ENCODE results near the gene CPN1.
"Not testable (repeated sequence)": the region's sequence is repeated elsewhere in the genome, so short reads cannot be mapped to it uniquely, and the experiment has no call there.

Gene CPN1

DNA sequence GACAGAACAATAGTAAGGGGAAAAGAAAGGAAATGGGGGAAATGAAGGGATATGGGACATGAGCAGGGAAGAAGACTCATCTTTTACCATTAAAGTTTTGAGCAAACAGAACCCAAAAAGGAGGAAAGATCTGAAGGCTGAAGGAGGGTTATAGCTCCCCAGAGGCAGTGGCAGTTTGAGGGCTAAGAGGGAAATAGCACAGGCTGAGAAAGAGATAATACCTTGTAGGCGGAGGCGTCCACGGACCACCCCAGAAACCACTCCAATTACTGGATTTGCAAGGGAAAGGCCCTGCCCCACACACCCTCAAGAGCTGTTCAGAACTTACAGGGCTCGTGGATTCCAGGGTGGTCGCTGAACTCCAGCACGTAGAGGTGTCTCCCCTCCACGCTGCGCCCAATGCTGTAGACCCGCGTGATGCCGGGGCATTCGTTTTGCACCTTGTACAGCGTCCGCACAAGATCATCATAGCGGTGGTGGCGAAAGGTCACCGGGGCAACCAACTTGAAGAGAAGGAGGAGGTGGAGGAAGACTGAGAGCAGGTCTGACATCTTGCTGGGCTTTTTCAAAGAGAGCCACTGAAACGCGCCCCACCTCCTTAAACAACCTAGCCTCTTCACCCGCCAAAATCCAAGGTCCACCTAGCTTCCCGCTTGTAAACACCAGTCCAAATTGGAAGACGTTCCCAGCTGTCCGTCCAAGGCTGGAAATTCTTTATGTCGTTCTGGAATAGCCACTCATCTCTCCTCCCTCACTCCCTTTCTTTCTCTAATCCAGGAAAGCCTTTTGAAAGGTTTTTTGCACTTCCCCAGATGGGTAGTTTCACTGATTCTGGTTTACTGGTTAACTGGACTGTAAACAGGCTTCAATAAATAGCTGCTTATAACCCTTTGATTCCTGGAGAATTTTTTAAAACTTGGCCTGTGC is at the start of gene CPN1:
Gene CPN1 (minus strand): TSS at position 795 of the 927 bp plus-strand sequence. CDS start 244 bp downstream, at position 551.
- peaks cover 18% of the 10 kb centered on the region for H3K27me3 Mint-ChIP-seq
- no peak for DNase-seq (ENCODE audit: low spot score in 2 of 2)
- H3K27ac Mint-ChIP-seq = no peak within 1 kb of the TSS
- no peaks in the 10 kb centered on the region for H3K4me1 Mint-ChIP-seq
- no peak within 1 kb of the TSS for H3K4me3 Mint-ChIP-seq
- H3K9me3 Mint-ChIP-seq = no peaks in the 10 kb centered on the region
- no peaks in the 10 kb centered on the region for H3K36me3 Mint-ChIP-seq
- ATAC-seq (ENCODE audit: low read depth) = no peak

DNA sequence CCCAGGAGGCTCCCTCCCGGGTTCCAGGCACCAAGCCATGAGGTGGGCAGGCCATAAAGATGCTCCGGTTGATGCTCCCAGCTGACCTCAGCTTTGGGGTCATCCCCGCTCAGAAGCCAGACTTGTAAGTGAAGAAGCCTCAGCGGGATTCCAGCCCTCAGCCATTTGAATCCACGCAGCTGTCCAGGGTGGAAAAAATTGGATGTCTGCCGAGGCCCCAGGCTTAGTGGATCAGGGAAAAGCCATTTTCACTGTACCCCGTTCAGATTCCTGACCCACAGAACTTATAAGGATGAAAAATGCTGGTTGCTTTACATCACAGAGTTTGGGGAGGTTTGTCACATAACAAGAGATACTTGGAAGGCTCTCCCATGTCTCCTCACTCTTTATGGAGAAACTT is 49.2 kb upstream of the CPN1 start:
- ATAC-seq (ENCODE audit: low read depth) = no peak
- Mint-ChIP-seq H3K9me3 (peaks cover 3% of the 10 kb centered on the region), H3K27me3 (peaks cover 11% of the 10 kb centered on the region), H3K4me3 (no peak overlapping the region), H3K27ac (no peak overlapping the region), H3K36me3 (no peaks in the 10 kb centered on the region), H3K4me1 (no peaks in the 10 kb centered on the region)
- DNase-seq (ENCODE audit: low spot score in 2 of 2) = no peak

DNA sequence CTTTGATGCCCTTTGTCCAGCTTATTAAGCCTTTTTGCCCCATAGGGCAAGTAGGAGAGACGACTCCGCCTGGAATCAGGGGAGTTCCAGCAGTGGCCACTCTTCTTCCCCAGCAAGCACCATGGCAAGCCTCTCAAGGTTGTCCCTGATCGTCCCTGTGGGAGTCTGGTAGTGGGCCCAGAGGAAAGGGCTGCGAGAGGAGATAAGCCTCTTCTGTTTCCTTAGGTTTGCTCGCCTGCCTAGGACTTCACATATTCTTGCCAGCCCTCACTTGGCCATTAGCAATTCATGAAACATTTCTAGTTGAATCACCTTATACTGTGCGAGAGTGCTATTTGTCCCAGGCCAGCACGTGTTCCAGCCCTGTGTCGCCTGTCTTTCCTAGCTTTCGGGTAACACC is 47.8 kb upstream of the CPN1 start:
- Mint-ChIP-seq H3K4me3 (no peak overlapping the region), H3K27me3 (peaks cover 11% of the 10 kb centered on the region), H3K9me3 (peaks cover 3% of the 10 kb centered on the region), H3K4me1 (no peaks in the 10 kb centered on the region), H3K36me3 (no peaks in the 10 kb centered on the region), H3K27ac (no peak overlapping the region)
- ATAC-seq (ENCODE audit: low read depth) (no peak), DNase-seq (ENCODE audit: low spot score in 2 of 2) (no peak)

DNA sequence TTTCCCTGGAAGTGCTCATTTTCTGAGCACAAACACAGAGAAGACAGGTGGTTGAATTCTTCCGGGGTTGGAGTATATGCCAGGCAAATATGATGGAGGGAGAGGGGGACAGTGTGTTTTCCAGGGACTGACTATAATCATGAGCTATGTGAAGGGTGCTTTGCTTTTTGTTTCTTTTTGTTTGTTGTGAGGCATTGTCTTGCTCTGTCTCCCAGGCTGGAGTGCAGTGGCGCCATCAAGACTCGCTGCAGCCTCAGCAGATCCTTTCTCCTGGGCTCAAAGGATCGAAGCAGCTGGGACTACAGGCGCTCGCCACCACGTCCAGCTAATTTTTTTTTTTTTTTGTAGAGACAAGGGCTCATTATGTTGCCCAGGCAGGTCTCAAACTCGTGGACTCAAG is 47.3 kb upstream of the CPN1 start:
- no peaks in the 10 kb centered on the region for H3K4me1 Mint-ChIP-seq
- H3K9me3 Mint-ChIP-seq = peaks cover 2% of the 10 kb centered on the region
- H3K27ac Mint-ChIP-seq = no peak overlapping the region
- H3K27me3 Mint-ChIP-seq = peaks cover 14% of the 10 kb centered on the region
- ATAC-seq (ENCODE audit: low read depth) = no peak
- no peak overlapping the region for H3K4me3 Mint-ChIP-seq
- DNase-seq (ENCODE audit: low spot score in 2 of 2) = no peak
- no peaks in the 10 kb centered on the region for H3K36me3 Mint-ChIP-seq

DNA sequence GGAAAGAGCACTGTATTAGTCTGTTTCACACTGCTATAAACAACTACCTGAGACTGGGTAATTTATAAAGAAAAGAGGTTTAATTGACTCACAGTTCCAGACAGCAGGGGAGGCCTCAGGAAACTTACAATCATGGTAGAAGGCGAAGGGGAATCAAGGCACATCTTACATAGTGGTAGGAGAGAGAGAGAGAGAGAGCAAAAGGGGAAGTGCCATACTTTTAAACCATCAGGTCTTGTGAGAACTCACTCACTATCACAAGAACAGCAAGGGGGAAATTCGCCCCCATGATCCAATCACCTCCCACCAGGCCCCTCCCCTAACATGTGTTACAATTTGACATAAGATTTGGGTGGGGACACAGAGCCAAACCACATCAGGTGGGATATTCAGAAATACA is 43.7 kb upstream of the CPN1 start:
- ATAC-seq (ENCODE audit: low read depth); H3K36me3 Mint-ChIP-seq; DNase-seq (ENCODE audit: low spot score in 2 of 2); H3K27ac Mint-ChIP-seq; H3K4me3 Mint-ChIP-seq; H3K4me1 Mint-ChIP-seq; H3K9me3 Mint-ChIP-seq: not testable (repeated sequence)
- H3K27me3 Mint-ChIP-seq = peaks cover 13% of the 10 kb centered on the region

DNA sequence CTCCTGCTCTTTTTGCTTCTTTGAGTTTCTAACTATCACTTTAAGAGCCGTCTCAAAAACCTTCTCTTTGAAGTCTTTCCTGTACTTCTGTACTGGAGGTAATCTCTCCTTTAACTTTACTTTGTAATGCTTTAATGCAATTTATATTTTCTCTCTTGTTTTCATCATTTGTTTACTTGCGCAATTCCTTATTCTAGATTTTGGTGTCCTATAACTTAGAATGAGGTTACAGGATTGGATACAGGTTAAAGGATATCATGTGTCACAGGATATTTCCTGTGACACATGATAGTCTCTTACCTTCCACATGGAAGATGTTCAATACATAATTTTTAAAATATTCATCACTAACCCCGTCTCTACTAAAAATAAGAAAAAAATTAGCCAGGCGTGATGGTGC is 42.4 kb upstream of the CPN1 start:
- ATAC-seq (ENCODE audit: low read depth) (no peak), DNase-seq (ENCODE audit: low spot score in 2 of 2) (no peak)
- H3K4me1 Mint-ChIP-seq = no peaks in the 10 kb centered on the region
- H3K27ac Mint-ChIP-seq = no peak overlapping the region
- H3K36me3 Mint-ChIP-seq = no peaks in the 10 kb centered on the region
- no peak overlapping the region for H3K4me3 Mint-ChIP-seq
- H3K9me3 Mint-ChIP-seq = no peaks in the 10 kb centered on the region
- peaks cover 13% of the 10 kb centered on the region for H3K27me3 Mint-ChIP-seq

DNA sequence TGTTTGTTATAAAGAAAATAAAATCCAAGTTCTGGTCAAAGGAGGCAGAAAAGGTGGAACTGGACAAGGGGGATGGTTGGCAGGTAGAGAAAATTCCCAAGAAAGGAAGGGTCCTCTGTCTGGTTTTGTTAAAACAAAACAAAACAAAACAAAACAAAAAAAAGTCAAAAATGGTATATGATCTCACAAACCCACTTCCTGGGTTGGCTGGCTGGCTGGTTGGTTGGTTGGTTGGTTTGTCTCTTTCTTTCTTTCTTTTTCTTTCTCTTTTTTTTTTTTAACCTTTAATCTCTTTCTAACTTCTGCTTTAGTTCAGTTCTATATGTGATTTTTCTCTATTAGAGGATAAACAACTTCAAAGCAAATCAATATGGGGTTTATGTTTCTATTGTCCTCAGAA is 41.1 kb upstream of the CPN1 start:
- H3K9me3 Mint-ChIP-seq = peaks cover 1% of the 10 kb centered on the region
- no peak overlapping the region for H3K4me3 Mint-ChIP-seq
- H3K27me3 Mint-ChIP-seq = peaks cover 8% of the 10 kb centered on the region
- DNase-seq (ENCODE audit: low spot score in 2 of 2) (no peak), ATAC-seq (ENCODE audit: low read depth) (no peak)
- no peaks in the 10 kb centered on the region for H3K4me1 Mint-ChIP-seq
- no peak overlapping the region for H3K27ac Mint-ChIP-seq
- no peaks in the 10 kb centered on the region for H3K36me3 Mint-ChIP-seq

DNA sequence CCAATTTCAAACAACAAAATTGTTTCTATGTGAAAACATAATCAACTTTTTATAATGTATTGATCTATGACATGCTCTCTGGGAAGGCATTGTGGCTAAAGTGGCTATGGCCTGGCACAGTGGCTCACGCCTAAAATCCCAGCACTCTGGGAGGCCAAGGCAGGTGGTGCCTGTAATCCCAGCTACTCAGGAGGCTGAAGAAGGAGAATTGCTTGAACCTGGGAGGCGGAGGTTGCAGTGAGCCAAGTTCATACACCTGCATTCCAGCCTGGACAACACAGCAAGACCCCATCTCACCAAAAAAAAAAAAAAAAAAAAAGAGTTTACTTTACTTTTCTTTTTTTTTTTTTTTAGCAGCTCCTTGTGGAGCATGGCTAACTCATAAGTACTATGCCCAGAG is 38.9 kb upstream of the CPN1 start:
- ATAC-seq (ENCODE audit: low read depth) (no peak), DNase-seq (ENCODE audit: low spot score in 2 of 2) (no peak)
- Mint-ChIP-seq H3K36me3 (no peaks in the 10 kb centered on the region), H3K27ac (no peak overlapping the region), H3K27me3 (peaks cover 13% of the 10 kb centered on the region), H3K4me3 (no peak overlapping the region), H3K9me3 (peaks cover 1% of the 10 kb centered on the region), H3K4me1 (no peaks in the 10 kb centered on the region)

DNA sequence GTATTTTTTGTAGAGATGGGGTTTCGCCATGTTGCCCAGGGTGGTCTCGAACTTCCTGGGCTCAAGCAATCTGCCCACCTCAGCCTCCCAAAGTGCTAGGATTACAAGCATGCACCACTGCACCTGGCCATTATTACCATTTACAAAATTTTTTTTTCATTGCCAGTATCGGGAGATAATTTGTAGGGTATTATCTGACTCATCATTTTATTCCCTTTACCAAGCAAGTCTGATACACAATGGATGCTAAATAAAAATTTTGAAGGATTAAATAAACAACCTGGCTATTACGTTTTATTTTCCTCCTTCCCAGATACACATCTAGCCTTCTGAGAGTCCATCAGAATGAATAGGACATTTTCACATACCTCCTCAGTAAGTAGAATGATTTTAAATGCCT is 38.1 kb upstream of the CPN1 start:
- peaks cover 15% of the 10 kb centered on the region for H3K27me3 Mint-ChIP-seq
- no peak overlapping the region for H3K4me3 Mint-ChIP-seq
- H3K9me3 Mint-ChIP-seq = peaks cover 1% of the 10 kb centered on the region
- no peak overlapping the region for H3K27ac Mint-ChIP-seq
- H3K36me3 Mint-ChIP-seq = no peaks in the 10 kb centered on the region
- no peaks in the 10 kb centered on the region for H3K4me1 Mint-ChIP-seq
- DNase-seq (ENCODE audit: low spot score in 2 of 2) (no peak), ATAC-seq (ENCODE audit: low read depth) (no peak)

DNA sequence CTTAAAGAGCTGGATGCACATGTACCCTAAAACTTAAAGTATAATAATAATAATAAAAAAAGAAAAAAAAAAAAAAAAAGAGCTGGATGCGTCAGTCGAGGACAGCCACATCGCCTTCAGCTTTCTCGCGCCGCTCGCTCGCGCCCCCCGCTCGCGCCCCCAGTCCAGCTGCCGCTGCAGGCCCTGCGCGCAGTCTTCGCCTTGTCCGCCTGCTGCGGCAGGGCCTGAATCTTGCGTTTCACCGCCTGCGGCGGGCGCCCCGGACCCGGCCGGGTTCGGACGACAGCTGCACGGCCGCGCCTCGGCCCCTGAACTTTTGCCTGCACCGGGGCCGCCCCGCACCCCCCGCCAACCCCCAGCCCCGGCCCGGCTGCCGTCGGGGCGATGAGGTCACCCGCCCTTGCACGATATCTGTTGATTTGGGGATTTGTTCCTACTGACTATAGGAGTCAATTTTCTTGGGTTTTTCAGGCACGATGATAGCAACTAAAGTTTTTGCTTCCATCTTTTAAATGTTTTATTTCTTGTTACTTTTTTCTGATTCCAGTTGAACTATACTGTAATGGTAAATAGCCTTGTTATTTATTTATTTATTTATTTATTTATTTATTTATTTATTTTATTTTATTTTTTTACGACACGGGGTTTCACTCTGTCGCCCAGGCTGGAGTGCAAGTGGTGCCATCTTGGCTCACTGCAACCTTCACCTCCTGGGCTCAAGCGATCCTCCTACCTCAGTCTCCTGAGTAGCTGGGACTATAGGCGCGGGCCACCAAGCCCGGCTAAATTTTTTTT is 33.5 kb upstream of the CPN1 start:
- H3K27ac Mint-ChIP-seq = no peak overlapping the region
- no peaks in the 10 kb centered on the region for H3K4me1 Mint-ChIP-seq
- H3K9me3 Mint-ChIP-seq = peaks cover 1% of the 10 kb centered on the region
- H3K4me3 Mint-ChIP-seq = no peak overlapping the region
- peaks cover 16% of the 10 kb centered on the region for H3K27me3 Mint-ChIP-seq
- no peaks in the 10 kb centered on the region for H3K36me3 Mint-ChIP-seq
- DNase-seq (ENCODE audit: low spot score in 2 of 2) = no peak
- ATAC-seq (ENCODE audit: low read depth) = no peak

DNA sequence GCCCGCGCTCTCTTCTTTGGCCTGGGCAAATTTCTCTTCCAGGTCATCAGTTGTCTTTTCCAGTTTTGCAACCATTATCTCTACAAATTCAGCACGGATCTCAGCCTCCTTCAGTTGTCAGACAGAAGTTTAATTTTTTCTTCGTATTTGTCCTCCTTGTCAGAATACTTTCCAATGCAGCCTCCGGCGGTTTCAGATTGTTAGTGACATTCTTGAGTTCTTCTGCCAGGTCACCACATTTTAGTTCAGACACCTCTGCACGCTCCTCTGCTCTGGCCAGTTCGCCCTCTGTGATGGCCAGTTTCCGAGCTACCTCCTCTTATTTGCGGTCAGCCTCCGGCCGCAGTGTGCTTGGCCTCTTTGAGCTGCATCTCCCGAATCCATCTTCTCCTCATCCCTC is 32.8 kb upstream of the CPN1 start:
- ATAC-seq (ENCODE audit: low read depth) (no peak), DNase-seq (ENCODE audit: low spot score in 2 of 2) (no peak)
- H3K4me3 Mint-ChIP-seq = no peak overlapping the region
- H3K9me3 Mint-ChIP-seq = peaks cover 1% of the 10 kb centered on the region
- H3K36me3 Mint-ChIP-seq = no peaks in the 10 kb centered on the region
- no peak overlapping the region for H3K27ac Mint-ChIP-seq
- peaks cover 16% of the 10 kb centered on the region for H3K27me3 Mint-ChIP-seq
- no peaks in the 10 kb centered on the region for H3K4me1 Mint-ChIP-seq

DNA sequence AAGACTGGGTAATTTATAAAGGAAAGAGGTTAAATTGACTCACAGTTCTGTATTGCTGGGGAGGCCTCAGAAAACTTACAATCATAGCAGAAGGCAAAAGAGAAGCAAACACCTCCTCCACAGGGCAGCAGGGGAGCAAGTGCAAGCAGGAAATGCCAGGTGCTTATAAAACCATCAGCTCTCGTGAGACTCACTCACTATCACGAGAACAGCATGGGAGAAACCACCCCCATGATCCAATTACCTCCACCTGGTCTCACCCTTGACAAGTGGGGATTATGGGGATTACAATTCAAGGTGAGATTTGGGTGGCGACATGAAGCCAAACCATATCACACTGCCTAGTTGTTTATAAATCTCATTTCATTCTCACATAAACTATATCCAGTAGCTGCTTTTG is 28.0 kb upstream of the CPN1 start:
- peaks cover 7% of the 10 kb centered on the region for H3K27me3 Mint-ChIP-seq
- H3K9me3 Mint-ChIP-seq = no peaks in the 10 kb centered on the region
- no peak overlapping the region for H3K27ac Mint-ChIP-seq
- no peaks in the 10 kb centered on the region for H3K36me3 Mint-ChIP-seq
- DNase-seq (ENCODE audit: low spot score in 2 of 2) (no peak), ATAC-seq (ENCODE audit: low read depth) (no peak)
- H3K4me1 Mint-ChIP-seq = no peaks in the 10 kb centered on the region
- no peak overlapping the region for H3K4me3 Mint-ChIP-seq

DNA sequence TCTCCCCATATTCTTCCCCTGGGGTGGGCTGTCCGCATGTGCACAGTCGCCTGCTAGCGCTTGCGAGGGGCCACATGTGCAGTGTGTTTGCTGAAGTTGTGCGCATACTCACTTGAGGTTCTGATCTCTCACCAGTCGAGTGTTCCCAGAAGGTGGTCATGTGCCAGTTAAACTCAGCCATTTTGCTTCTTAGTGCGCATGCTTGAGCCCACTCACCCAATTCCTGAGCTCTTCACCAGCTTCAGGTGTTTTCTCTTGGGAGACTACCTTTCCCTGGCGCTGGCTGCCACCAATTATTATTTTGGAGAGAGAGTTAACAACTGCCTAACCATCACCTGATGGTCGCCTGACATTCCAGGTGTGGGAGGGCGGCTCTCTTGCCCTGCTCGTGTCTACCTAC is 25.2 kb upstream of the CPN1 start:
- ATAC-seq (ENCODE audit: low read depth) = no peak
- peaks cover 6% of the 10 kb centered on the region for H3K27me3 Mint-ChIP-seq

DNA sequence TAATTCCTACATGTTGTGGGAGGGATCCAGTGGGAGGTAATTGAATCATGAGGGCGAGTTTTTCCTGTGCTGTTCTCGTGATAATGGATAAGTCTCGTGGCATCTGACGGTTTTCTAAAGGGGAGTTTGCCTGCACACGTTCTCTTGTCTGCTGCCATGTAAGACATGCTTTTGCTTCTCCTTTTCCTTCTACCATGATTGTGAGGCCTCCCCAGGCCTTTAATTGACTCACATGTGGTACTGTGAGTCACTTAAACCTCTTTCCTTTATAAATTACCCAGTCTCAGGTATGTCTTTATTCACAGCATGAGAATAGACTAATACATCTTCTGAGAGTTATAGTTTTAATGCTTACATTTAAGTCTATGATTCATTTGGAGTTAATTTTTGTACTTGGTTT is 22.6 kb upstream of the CPN1 start:
- H3K27ac Mint-ChIP-seq = no peak overlapping the region
- H3K27me3 Mint-ChIP-seq = peaks cover 17% of the 10 kb centered on the region
- no peaks in the 10 kb centered on the region for H3K36me3 Mint-ChIP-seq
- no peak for DNase-seq (ENCODE audit: low spot score in 2 of 2)
- ATAC-seq (ENCODE audit: low read depth) = no peak
- peaks cover 4% of the 10 kb centered on the region for H3K4me1 Mint-ChIP-seq
- no peak overlapping the region for H3K4me3 Mint-ChIP-seq
- no peaks in the 10 kb centered on the region for H3K9me3 Mint-ChIP-seq

More for the DNA sequence above, 25.2 kb upstream of the CPN1 start:
- H3K4me3 Mint-ChIP-seq = no peak overlapping the region
- H3K9me3 Mint-ChIP-seq = no peaks in the 10 kb centered on the region
- DNase-seq (ENCODE audit: low spot score in 2 of 2) = no peak
- H3K4me1 Mint-ChIP-seq = no peaks in the 10 kb centered on the region
- no peaks in the 10 kb centered on the region for H3K36me3 Mint-ChIP-seq
- no peak overlapping the region for H3K27ac Mint-ChIP-seq
